DMS79 (cell line): ENCODE data around the gene RPL37A.
A peak's percentile ranks its signal among the peaks of the same experiment; 100 is the strongest.
"Not testable (repeated sequence)": the region's sequence is repeated elsewhere in the genome, so short reads cannot be mapped to it uniquely, and the experiment has no call there.

Experiments
- DNase-seq: peaks from one replicate; lab custom pipeline; 2025; lab: John Stamatoyannopoulos, UW

RPL37A gene

GRCh38 chr2:216517447-216518225 lies 19.0 kb downstream of the RPL37A start:
- peak; percentile 5 for DNase-seq

- DNase-seq = not testable (repeated sequence)
Measured at GRCh38 chr2:216518566-216519119, 20.0 kb downstream of the RPL37A start.

- DNase-seq = peak; percentile 55
Measured at GRCh38 chr2:216519154-216519762, 20.6 kb downstream of the RPL37A start.

GRCh38 chr2:216520112-216520511 lies 21.5 kb downstream of the RPL37A start:
- no peak for DNase-seq

- no peak for DNase-seq
Measured at GRCh38 chr2:216522892-216523502, 24.4 kb downstream of the RPL37A start.

- no peak for DNase-seq
Measured at GRCh38 chr2:216525972-216526371, 27.3 kb downstream of the RPL37A start.

- no peak for DNase-seq
Measured at GRCh38 chr2:216526939-216527338, 28.3 kb downstream of the RPL37A start.

- DNase-seq = no peak
Measured at GRCh38 chr2:216527600-216527999, 29.0 kb downstream of the RPL37A start.

GRCh38 chr2:216532562-216532961 lies 33.9 kb downstream of the RPL37A start:
- DNase-seq = no peak

- no peak for DNase-seq
Measured at GRCh38 chr2:216533609-216534008, 35.0 kb downstream of the RPL37A start.

- DNase-seq = no peak
Measured at GRCh38 chr2:216534809-216535208, 36.2 kb downstream of the RPL37A start.

GRCh38 chr2:216535454-216535995 lies 36.9 kb downstream of the RPL37A start:
- no peak for DNase-seq

GRCh38 chr2:216536734-216537210 lies 38.1 kb downstream of the RPL37A start:
- no peak for DNase-seq

- no peak for DNase-seq
Measured at GRCh38 chr2:216537366-216537765, 38.7 kb downstream of the RPL37A start.

GRCh38 chr2:216538538-216538937 lies 39.9 kb downstream of the RPL37A start:
- DNase-seq = no peak

- no peak for DNase-seq
Measured at GRCh38 chr2:216539120-216539519, 40.5 kb downstream of the RPL37A start.

GRCh38 chr2:216539791-216540241 lies 41.2 kb downstream of the RPL37A start:
- DNase-seq = peak; percentile 69

GRCh38 chr2:216540920-216541319 lies 42.3 kb downstream of the RPL37A start:
- DNase-seq = no peak

GRCh38 chr2:216541505-216541904 lies 42.9 kb downstream of the RPL37A start:
- no peak for DNase-seq

GRCh38 chr2:216545359-216545758 lies 46.7 kb downstream of the RPL37A start:
- DNase-seq = no peak

GRCh38 chr2:216546241-216546640 lies 47.6 kb downstream of the RPL37A start:
- no peak for DNase-seq

GRCh38 chr2:216546641-216547403 lies 48.2 kb downstream of the RPL37A start:
- no peak for DNase-seq
